KMS-11 (cell line): ENCODE measurements around the gene GOSR2.
"Not testable (repeated sequence)": the region's sequence is repeated elsewhere in the genome, so short reads cannot be mapped to it uniquely, and the experiment has no call there.

Source experiments
- H2AFZ ChIP-seq: fragments of 200-600 bp; sonication (generic); 2 replicates; pipeline ENCODE4 v1.6.1; 2016; ENCODE audit warnings: antibody characterized with exemption, mixed run types, low read depth
- H3K27ac ChIP-seq: fragments of 200-600 bp; sonication (generic); 2 replicates; pipeline ENCODE4 v1.6.1; 2016; ENCODE audit warnings: mild to moderate bottlenecking, mixed run types
- H3K27me3 ChIP-seq: fragments of 200-600 bp; sonication (generic); 2 replicates; pipeline ENCODE4 v1.6.1; 2017; ENCODE audit warnings: mild to moderate bottlenecking, low read depth, mixed run types, moderate library complexity; ENCODE audit not compliant: insufficient read depth
- H3K36me3 ChIP-seq: fragments of 200-600 bp; sonication (generic); 2 replicates; pipeline ENCODE4 v1.6.1; 2017; ENCODE audit warnings: mild to moderate bottlenecking, mixed run types; ENCODE audit not compliant: insufficient read depth
- H3K4me1 ChIP-seq: fragments of 200-600 bp; sonication (generic); 2 replicates; pipeline ENCODE4 v1.6.1; 2016; ENCODE audit warnings: mild to moderate bottlenecking, low read depth, mixed run types; ENCODE audit not compliant: poor library complexity, severe bottlenecking
- H3K4me2 ChIP-seq: fragments of 200-600 bp; sonication (generic); 2 replicates; pipeline ENCODE4 v1.7.0; 2016; ENCODE audit warnings: mild to moderate bottlenecking, mixed run types
- H3K4me3 ChIP-seq: fragments of 200-600 bp; sonication (generic); IDR thresholded peaks from 2 replicates; pipeline ENCODE4 v1.6.1; 2017; ENCODE audit warnings: low read depth, low read length, mixed read lengths; ENCODE audit not compliant: insufficient read depth
- H3K79me2 ChIP-seq: fragments of 200-600 bp; sonication (generic); 2 replicates; pipeline ENCODE4 v1.6.1; 2016; ENCODE audit warnings: low read depth, mixed run types; ENCODE audit not compliant: insufficient read depth
- H3K9ac ChIP-seq: fragments of 200-600 bp; sonication (generic); 2 replicates; pipeline ENCODE4 v1.6.1; 2016; ENCODE audit warnings: mild to moderate bottlenecking, mixed run types
- H4K20me1 ChIP-seq: fragments of 200-600 bp; sonication (generic); 2 replicates; pipeline ENCODE4 v1.6.1; 2016; ENCODE audit warnings: mild to moderate bottlenecking, mixed run types; ENCODE audit not compliant: insufficient read depth
- CTCF ChIP-seq: fragments of 200-600 bp; sonication (generic); conservative IDR thresholded peaks from 2 replicates; pipeline ENCODE4 v1.6.1; 2017; ENCODE audit warnings: low read depth, mild to moderate bottlenecking, antibody characterized with exemption, low read length, moderate library complexity, mixed read lengths

The GOSR2 gene

GRCh38 chr17:46983782-46984181 lies 60.8 kb downstream of the GOSR2 start:
- Histone ChIP-seq H3K79me2 (no peaks in the 10 kb centered on the region), H2AFZ (no peak overlapping the region), H3K4me2 (no peak overlapping the region), H3K27me3 (no peaks in the 10 kb centered on the region), H3K4me1 (no peaks in the 10 kb centered on the region), H3K9ac (no peak overlapping the region), H3K4me3 (no peak overlapping the region), H4K20me1 (no peaks in the 10 kb centered on the region), H3K27ac (no peak overlapping the region), H3K36me3 (no peaks in the 10 kb centered on the region)
- no peak for TF ChIP-seq CTCF

GRCh38 chr17:46984341-46984740 lies 61.4 kb downstream of the GOSR2 start:
- Histone ChIP-seq H4K20me1 (no peaks in the 10 kb centered on the region), H2AFZ (no peak overlapping the region)

GRCh38 chr17:46984892-46985291 lies 61.9 kb downstream of the GOSR2 start:
- Histone ChIP-seq H3K4me1 (no peaks in the 10 kb centered on the region), H3K4me3 (no peak overlapping the region), H2AFZ (no peak overlapping the region), H3K27me3 (no peaks in the 10 kb centered on the region), H3K4me2 (no peak overlapping the region), H3K36me3 (no peaks in the 10 kb centered on the region), H3K27ac (no peak overlapping the region), H3K79me2 (no peaks in the 10 kb centered on the region), H3K9ac (no peak overlapping the region), H4K20me1 (no peaks in the 10 kb centered on the region)
- no peak for TF ChIP-seq CTCF

More at GRCh38 chr17:46984341-46984740, 61.4 kb downstream of the GOSR2 start:
- no peak overlapping the region for H3K4me2 ChIP-seq
- H3K36me3 ChIP-seq: no peaks in the 10 kb centered on the region
- no peak overlapping the region for H3K4me3 ChIP-seq
- no peaks in the 10 kb centered on the region for H3K79me2 ChIP-seq
- no peak for TF ChIP-seq CTCF
- no peaks in the 10 kb centered on the region for H3K27me3 ChIP-seq
- no peak overlapping the region for H3K27ac ChIP-seq
- no peaks in the 10 kb centered on the region for H3K4me1 ChIP-seq
- H3K9ac ChIP-seq: no peak overlapping the region

- no peak for TF ChIP-seq CTCF
Observed at GRCh38 chr17:46986366-46986765, 63.4 kb downstream of the GOSR2 start.

GRCh38 chr17:46987927-46988326 lies 65.0 kb downstream of the GOSR2 start:
- not testable (repeated sequence) for H3K4me1 ChIP-seq, H3K4me2 ChIP-seq, H3K79me2 ChIP-seq, H3K9ac ChIP-seq, H3K27me3 ChIP-seq, H3K27ac ChIP-seq, H3K4me3 ChIP-seq, H3K36me3 ChIP-seq, H2AFZ ChIP-seq, H4K20me1 ChIP-seq

More at GRCh38 chr17:46986366-46986765, 63.4 kb downstream of the GOSR2 start:
- H3K79me2 ChIP-seq: no peaks in the 10 kb centered on the region
- H3K4me2 ChIP-seq: no peak overlapping the region
- H3K36me3 ChIP-seq: no peaks in the 10 kb centered on the region
- H3K4me1 ChIP-seq: no peaks in the 10 kb centered on the region
- no peak overlapping the region for H3K27ac ChIP-seq
- no peak overlapping the region for H3K4me3 ChIP-seq
- no peak overlapping the region for H2AFZ ChIP-seq
- no peaks in the 10 kb centered on the region for H3K27me3 ChIP-seq
- H4K20me1 ChIP-seq: no peaks in the 10 kb centered on the region
- H3K9ac ChIP-seq: no peak overlapping the region
